ENCODE data around the gene TSGA10IP. TPM values are rescaled to one million over a fixed set of nuclear protein-coding genes. Genes with fewer than 3 reads are reported as not detected.

Gene TSGA10IP
- total and polyA plus RNA-seq, 7 donors, result 0.49 TPM; not detected in 6

DNA sequence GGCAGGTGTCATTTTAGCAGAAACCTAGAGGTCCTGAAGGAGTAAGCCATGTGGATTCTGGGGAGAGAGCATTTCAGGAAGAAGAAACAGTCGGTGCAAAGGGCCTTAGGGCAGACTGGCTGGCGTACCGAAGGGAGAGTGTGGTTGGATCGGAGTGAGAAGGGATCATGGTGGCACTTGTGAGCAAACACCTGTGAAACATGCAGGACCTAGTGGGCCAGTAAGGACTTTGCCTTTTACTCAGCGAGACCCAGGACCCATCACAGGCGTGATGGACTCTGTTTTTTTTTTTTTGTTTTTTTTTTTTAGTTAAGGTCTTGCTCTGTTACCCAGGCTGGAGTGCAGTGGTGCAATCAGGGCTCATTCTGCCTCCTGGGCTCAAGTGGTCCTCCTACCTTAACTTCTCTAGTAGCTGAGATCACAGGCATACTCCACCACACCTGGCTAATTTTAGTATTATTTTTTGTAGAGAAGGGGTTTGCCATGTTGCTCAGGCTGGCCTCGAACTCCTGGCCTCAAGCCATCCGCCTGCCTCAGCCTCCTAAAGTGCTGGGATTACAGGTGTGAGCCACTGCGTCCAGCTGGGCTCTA lies 3.5 kb upstream of the TSGA10IP start:
- no peaks in the 10 kb centered on the region for H3K4me1 ChIP-seq
- no peak overlapping the region for H3K4me3 ChIP-seq
- DNase-seq, result no peak
- WGBS, 2 donors, result 66 to 82% methylated on average over 9 of the region's 9 CpGs
- peak overlapping the region in 1 of 4 donors; percentile 2 for H3K27ac ChIP-seq
- H3K36me3 ChIP-seq, result no peaks in the 10 kb centered on the region
- peaks cover 0 to 3% (median 0%) of the 10 kb centered on the region in 3 donors for H3K27me3 ChIP-seq
- intact Hi-C loops (cut with DNase I), result no loop called here
- TF ChIP-seq POLR2AphosphoS5 (IDR thresholded peaks at IDR 0.05), result no peak
- no peak for TF ChIP-seq EP300 (IDR thresholded peaks at IDR 0.05)
- TF ChIP-seq POLR2A (IDR thresholded peaks at IDR 0.05), result no peak
- no peaks in the 10 kb centered on the region for H3K9me3 ChIP-seq

DNA sequence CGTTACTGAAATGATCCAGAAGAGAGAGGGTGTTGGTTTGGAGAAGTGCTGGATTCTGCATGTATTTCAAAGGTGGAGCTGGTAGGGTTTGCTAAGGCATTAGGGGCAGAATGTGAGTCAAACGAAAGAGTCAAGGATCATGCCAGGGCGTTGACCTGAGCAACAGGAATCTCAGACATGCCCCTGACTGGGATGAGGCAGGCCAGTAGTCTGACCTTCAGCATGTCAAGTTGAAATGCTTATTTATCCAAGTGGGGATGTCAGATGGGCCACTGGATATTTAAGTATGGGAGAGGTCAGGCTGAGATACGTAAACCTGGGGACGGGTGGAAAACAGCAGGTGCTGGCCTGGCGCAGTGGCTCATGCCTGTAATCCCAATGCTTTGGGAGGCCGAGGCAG lies 2.7 kb upstream of the TSGA10IP start:
- no peak overlapping the region for H3K27ac ChIP-seq
- intact Hi-C loops (cut with DNase I), result no loop called here
- H3K9me3 ChIP-seq, result no peaks in the 10 kb centered on the region
- DNase-seq, result no peak
- peaks cover 0 to 3% (median 0%) of the 10 kb centered on the region in 3 donors for H3K27me3 ChIP-seq
- no peaks in the 10 kb centered on the region for H3K4me1 ChIP-seq
- H3K4me3 ChIP-seq, result no peak overlapping the region
- WGBS, 2 donors, result 74 to 87% methylated on average over 7 of the region's 7 CpGs
- no peaks in the 10 kb centered on the region for H3K36me3 ChIP-seq
- no peak for TF ChIP-seq EP300 (IDR thresholded peaks at IDR 0.05)
- TF ChIP-seq POLR2A (IDR thresholded peaks at IDR 0.05), result no peak
- TF ChIP-seq, protein P1, sequence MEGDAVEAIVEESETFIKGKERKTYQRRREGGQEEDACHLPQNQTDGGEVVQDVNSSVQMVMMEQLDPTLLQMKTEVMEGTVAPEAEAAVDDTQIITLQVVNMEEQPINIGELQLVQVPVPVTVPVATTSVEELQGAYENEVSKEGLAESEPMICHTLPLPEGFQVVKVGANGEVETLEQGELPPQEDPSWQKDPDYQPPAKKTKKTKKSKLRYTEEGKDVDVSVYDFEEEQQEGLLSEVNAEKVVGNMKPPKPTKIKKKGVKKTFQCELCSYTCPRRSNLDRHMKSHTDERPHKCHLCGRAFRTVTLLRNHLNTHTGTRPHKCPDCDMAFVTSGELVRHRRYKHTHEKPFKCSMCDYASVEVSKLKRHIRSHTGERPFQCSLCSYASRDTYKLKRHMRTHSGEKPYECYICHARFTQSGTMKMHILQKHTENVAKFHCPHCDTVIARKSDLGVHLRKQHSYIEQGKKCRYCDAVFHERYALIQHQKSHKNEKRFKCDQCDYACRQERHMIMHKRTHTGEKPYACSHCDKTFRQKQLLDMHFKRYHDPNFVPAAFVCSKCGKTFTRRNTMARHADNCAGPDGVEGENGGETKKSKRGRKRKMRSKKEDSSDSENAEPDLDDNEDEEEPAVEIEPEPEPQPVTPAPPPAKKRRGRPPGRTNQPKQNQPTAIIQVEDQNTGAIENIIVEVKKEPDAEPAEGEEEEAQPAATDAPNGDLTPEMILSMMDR (IDR thresholded peaks at IDR 0.05), result no peak
- TF ChIP-seq POLR2AphosphoS5 (IDR thresholded peaks at IDR 0.05), result no peak

DNA sequence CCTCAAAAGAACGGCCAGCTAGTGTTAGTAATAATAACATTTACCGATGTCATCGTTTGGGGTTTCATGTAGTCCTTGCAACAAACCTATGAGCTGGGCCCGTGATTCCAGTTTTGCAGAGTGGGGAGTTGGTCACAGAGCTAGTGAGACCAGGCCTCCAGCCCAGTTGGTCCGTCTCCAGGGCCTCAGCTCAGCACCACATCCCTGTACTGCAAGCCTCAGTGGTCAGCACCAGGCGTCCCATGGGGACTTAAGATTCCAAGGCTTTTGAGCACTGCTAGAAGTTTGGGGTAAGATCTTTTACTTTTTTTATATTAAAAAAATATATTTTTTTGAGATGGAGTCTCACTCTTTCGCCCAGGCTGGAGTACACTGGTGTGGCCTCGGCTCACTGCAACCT lies 1.1 kb upstream of the TSGA10IP start:
- TF ChIP-seq, protein P1 (IDR thresholded peaks at IDR 0.05), result no peak
- TF ChIP-seq POLR2A (IDR thresholded peaks at IDR 0.05) (no peak), EP300 (IDR thresholded peaks at IDR 0.05) (no peak), POLR2AphosphoS5 (IDR thresholded peaks at IDR 0.05) (no peak)
- Histone ChIP-seq H3K36me3 (no peaks in the 10 kb centered on the region), H3K9me3 (no peaks in the 10 kb centered on the region), H3K27ac (no peak overlapping the region), H3K27me3 (peaks cover 0 to under 1% (median 0%) of the 10 kb centered on the region in 3 donors), H3K4me1 (no peaks in the 10 kb centered on the region), H3K4me3 (no peak overlapping the region)
- intact Hi-C loops (cut with DNase I), result no loop called here
- 91 to 93% methylated on average over 8 of the region's 8 CpGs for WGBS, 2 donors
- DNase-seq, result no peak

DNA sequence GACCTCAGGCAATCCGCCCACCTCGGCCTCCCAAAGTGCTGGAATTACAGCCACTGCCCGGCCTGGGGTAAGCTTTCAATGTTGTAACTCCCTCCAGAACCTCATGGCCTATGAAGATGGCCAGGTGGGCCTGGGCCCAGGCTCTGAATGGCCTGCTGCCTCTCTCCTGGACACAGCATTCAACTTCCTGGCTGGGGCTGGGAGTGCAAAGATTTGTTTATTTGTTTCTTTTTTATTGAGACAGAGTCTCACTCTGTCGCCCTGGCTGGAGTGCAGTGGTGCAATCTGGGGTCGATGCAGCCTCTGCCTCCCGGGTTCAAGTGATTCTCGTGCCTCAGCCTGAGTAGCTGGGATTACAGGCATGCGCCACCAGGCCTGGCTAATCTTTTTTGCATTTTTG lies 513 bp upstream of the TSGA10IP start:
- Histone ChIP-seq H3K36me3 (no peaks in the 10 kb centered on the region), H3K4me3 (no peak overlapping the region), H3K27ac (no peak overlapping the region), H3K4me1 (no peaks in the 10 kb centered on the region), H3K9me3 (no peaks in the 10 kb centered on the region), H3K27me3 (no peaks in the 10 kb centered on the region)
- WGBS, 2 donors, result 75 to 84% methylated on average over 8 of the region's 8 CpGs
- no peak for DNase-seq
- TF ChIP-seq, protein P1 (IDR thresholded peaks at IDR 0.05), result no peak
- no peak for TF ChIP-seq POLR2A (IDR thresholded peaks at IDR 0.05)
- TF ChIP-seq POLR2AphosphoS5 (IDR thresholded peaks at IDR 0.05), result no peak
- no peak for TF ChIP-seq EP300 (IDR thresholded peaks at IDR 0.05)
- intact Hi-C loops (cut with DNase I), result no loop called here

DNA sequence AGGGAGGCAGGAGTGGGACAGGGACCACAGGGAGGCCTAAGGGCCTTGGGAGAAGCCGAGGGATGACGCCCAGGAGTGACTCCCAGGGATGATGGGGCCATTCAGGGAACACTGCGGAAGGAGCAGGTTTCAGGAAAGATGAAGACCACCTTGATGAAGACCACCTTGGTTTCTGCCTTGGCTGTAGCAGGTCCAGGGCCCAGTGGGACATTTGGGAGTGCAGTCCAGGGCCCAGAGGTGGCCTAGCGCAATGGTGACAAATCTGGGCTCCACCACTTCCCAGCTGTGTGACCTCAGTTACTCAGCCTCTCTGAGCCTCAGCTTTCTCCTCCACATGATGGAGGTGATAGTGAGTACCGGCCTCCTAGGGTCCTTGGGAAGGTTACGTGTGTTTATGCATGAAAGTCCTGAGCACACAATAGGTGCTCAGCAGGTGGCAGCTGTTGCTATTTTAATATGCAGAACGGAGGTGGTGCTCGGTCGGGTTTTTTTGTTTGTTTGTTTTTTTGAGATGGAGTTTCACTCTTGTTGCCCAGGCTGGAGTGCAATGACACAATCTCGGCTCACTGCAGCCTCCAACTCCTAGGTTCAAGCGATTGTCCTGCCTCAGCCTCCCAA lies 770 bp downstream of the TSGA10IP start:
- no peaks in the 10 kb centered on the region for H3K27me3 ChIP-seq
- no peaks in the 10 kb centered on the region for H3K9me3 ChIP-seq
- WGBS, 2 donors, result 86 to 89% methylated on average over 11 of the region's 11 CpGs
- no peak for DNase-seq
- TF ChIP-seq, protein P1 (IDR thresholded peaks at IDR 0.05), result no peak
- TF ChIP-seq POLR2AphosphoS5 (IDR thresholded peaks at IDR 0.05) (no peak), EP300 (IDR thresholded peaks at IDR 0.05) (no peak), POLR2A (IDR thresholded peaks at IDR 0.05) (no peak)
- intact Hi-C loops (cut with DNase I), result no loop called here
- H3K27ac ChIP-seq, result no peak overlapping the region
- H3K36me3 ChIP-seq, result no peaks in the 10 kb centered on the region
- H3K4me3 ChIP-seq, result no peak overlapping the region
- no peaks in the 10 kb centered on the region for H3K4me1 ChIP-seq

Measured in sigmoid colon (tissue), 7 donors.